Measurements from ENCODE around the gene LIPC. TPM values are rescaled to one million over a fixed set of nuclear protein-coding genes. Genes with fewer than 3 reads are reported as not detected.

LIPC gene
- total RNA-seq, 1 experiment from 2014 or later, result not detected

DNA sequence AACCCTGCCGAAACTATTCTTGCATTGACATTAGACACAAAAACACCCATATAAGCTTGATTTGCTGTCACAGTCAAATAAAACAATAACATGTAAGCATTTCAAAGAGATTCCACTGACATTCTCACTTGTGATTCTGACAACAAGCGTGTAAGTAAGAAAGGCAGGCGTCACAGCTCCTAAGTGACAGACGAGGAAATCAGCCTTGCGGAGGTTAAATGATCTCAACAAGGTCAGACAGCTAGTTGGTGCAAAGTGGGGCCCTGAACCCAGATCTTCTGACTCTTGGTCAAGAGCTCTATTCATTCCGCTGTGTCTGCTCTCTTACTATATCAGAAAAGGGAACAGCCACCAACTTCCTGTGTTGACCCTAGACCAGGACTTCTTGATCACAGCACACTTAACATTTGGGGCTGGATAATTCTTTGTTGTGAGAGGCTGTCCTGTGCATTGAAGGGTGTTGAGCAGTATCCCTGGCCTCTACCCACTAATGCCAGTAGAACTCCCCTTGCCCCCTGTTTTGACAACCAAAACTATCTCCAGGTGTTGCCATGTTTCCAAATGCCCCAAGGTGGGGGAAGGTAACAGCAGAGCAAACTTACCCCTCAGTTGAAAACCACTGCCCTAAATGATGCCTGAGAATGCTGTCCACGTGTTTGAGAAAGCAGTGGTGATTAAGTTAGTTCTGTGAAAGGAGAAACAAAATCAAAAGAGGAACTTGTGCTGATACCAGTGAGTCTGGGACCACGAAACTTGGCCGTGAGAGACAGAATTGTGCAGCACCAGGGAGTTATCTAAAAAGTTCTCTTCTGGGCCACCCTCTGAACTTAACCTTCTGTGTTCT is 86.1 kb downstream of the LIPC start:
- no peak for DNase-seq (ENCODE audit: low spot score)
- POLR2A ChIA-PET (ENCODE audit: low non-redundant PET), result no interaction called here
- intact Hi-C loops (cut with micrococcal nuclease; ENCODE audit: unreplicated experiment), result no loop called here

DNA sequence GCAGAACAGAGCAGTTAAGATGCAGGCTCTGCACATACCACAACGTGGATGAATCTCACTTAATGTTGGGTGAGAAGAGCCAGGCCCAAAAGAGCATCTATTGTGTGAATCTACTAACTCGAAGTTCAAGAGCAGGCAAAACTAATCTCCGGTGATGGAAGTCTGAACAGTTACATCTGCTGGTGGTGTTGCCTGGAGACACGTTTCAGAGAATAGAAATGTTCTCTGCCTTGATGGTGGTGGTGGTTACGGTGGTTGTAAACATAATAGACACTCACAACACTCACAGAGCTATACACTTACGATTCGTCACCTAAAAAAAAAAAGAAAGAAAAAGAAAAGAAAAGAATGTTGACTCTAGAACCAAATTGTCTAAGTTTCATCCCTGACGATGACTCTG is 86.8 kb downstream of the LIPC start:
- no TSS peak for BruUV-seq (replicated peaks)
- POLR2A ChIA-PET (ENCODE audit: low non-redundant PET), result no interaction called here
- CTCF ChIA-PET, result no interaction called here

More for the DNA sequence above, 86.1 kb downstream of the LIPC start:
- Histone ChIP-seq H3K36me3 (ENCODE audit: insufficient read depth, low read length, poor library complexity, severe bottlenecking) (no peaks in the 10 kb centered on the region), H3K4me3 (ENCODE audit: low read depth, low read length, poor library complexity, severe bottlenecking) (no peak overlapping the region), H3K27me3 (replicated peaks; ENCODE audit: insufficient read depth, low read depth, low read length, poor library complexity) (no peaks in the 10 kb centered on the region), H3K4me1 (ENCODE audit: insufficient read depth, low read length, poor library complexity, severe bottlenecking) (peaks cover 25% of the 10 kb centered on the region), H3K27ac (ENCODE audit: low read depth, low read length, poor library complexity, severe bottlenecking) (no peak overlapping the region), H3K9me3 (ENCODE audit: low read depth, low read length, poor library complexity, severe bottlenecking) (no peaks in the 10 kb centered on the region)
- CTCF ChIA-PET, result no interaction called here
- TF ChIP-seq EZH2 (IDR thresholded peaks at IDR 0.05; ENCODE audit: borderline replicate concordance, low read depth, low read length, poor library complexity, severe bottlenecking), result no peak
- TF ChIP-seq, protein P1, sequence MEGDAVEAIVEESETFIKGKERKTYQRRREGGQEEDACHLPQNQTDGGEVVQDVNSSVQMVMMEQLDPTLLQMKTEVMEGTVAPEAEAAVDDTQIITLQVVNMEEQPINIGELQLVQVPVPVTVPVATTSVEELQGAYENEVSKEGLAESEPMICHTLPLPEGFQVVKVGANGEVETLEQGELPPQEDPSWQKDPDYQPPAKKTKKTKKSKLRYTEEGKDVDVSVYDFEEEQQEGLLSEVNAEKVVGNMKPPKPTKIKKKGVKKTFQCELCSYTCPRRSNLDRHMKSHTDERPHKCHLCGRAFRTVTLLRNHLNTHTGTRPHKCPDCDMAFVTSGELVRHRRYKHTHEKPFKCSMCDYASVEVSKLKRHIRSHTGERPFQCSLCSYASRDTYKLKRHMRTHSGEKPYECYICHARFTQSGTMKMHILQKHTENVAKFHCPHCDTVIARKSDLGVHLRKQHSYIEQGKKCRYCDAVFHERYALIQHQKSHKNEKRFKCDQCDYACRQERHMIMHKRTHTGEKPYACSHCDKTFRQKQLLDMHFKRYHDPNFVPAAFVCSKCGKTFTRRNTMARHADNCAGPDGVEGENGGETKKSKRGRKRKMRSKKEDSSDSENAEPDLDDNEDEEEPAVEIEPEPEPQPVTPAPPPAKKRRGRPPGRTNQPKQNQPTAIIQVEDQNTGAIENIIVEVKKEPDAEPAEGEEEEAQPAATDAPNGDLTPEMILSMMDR (conservative IDR thresholded peaks at IDR 0.05; ENCODE audit: low read depth, low read length), result no peak
- BruUV-seq (replicated peaks), result no TSS peak

DNA sequence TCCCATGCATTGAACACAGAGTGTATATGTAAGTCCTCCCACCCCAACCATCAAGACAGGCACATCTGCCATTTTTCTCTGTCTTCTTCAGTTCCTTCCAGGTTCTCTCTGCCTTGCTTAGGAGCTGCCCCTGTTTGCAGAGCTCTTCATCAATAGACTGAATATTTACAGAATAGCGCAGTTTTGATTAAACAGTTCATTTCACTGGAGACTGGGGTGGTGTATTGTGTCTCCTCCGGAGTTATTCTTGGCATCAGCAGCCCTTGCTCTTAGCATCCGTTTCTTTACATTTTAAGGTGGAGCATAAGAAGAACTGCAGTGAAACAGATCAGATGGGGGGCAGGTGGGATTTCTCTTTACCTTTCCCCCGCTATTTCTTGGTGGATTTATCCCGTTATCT is 87.7 kb downstream of the LIPC start:
- Histone ChIP-seq H3K27me3 (replicated peaks; ENCODE audit: insufficient read depth, low read depth, low read length, poor library complexity) (no peaks in the 10 kb centered on the region), H3K4me3 (ENCODE audit: low read depth, low read length, poor library complexity, severe bottlenecking) (no peak overlapping the region), H3K27ac (ENCODE audit: low read depth, low read length, poor library complexity, severe bottlenecking) (no peak overlapping the region), H3K9me3 (ENCODE audit: low read depth, low read length, poor library complexity, severe bottlenecking) (no peaks in the 10 kb centered on the region), H3K36me3 (ENCODE audit: insufficient read depth, low read length, poor library complexity, severe bottlenecking) (no peaks in the 10 kb centered on the region), H3K4me1 (ENCODE audit: insufficient read depth, low read length, poor library complexity, severe bottlenecking) (peaks cover 20% of the 10 kb centered on the region)
- no peak for TF ChIP-seq EZH2 (IDR thresholded peaks at IDR 0.05; ENCODE audit: borderline replicate concordance, low read depth, low read length, poor library complexity, severe bottlenecking)
- TF ChIP-seq, protein P1 (conservative IDR thresholded peaks at IDR 0.05; ENCODE audit: low read depth, low read length), result no peak
- intact Hi-C loops (cut with micrococcal nuclease; ENCODE audit: unreplicated experiment), result no loop called here
- BruUV-seq (replicated peaks), result no TSS peak
- CTCF ChIA-PET, result no interaction called here
- DNase-seq (ENCODE audit: low spot score), result no peak
- POLR2A ChIA-PET (ENCODE audit: low non-redundant PET), result interaction anchor here (0.5 kb wide), 1 partner anchor 305 kb away, joined by 14 read pairs; no protein-coding TSS in a partner anchor

More for the DNA sequence above, 86.8 kb downstream of the LIPC start:
- TF ChIP-seq, protein P1 (conservative IDR thresholded peaks at IDR 0.05; ENCODE audit: low read depth, low read length), result no peak
- TF ChIP-seq EZH2 (IDR thresholded peaks at IDR 0.05; ENCODE audit: borderline replicate concordance, low read depth, low read length, poor library complexity, severe bottlenecking), result no peak
- H3K27me3 ChIP-seq (replicated peaks; ENCODE audit: insufficient read depth, low read depth, low read length, poor library complexity), result no peaks in the 10 kb centered on the region
- no peak for DNase-seq (ENCODE audit: low spot score)
- intact Hi-C loops (cut with micrococcal nuclease; ENCODE audit: unreplicated experiment), result no loop called here
- no peaks in the 10 kb centered on the region for H3K36me3 ChIP-seq (ENCODE audit: insufficient read depth, low read length, poor library complexity, severe bottlenecking)
- H3K27ac ChIP-seq (ENCODE audit: low read depth, low read length, poor library complexity, severe bottlenecking), result no peak overlapping the region
- no peaks in the 10 kb centered on the region for H3K9me3 ChIP-seq (ENCODE audit: low read depth, low read length, poor library complexity, severe bottlenecking)
- no peak overlapping the region for H3K4me3 ChIP-seq (ENCODE audit: low read depth, low read length, poor library complexity, severe bottlenecking)
- H3K4me1 ChIP-seq (ENCODE audit: insufficient read depth, low read length, poor library complexity, severe bottlenecking), result peaks cover 20% of the 10 kb centered on the region

Data from A673 (cell line).